ENCODE data around the gene KRTAP19-4. TPM values are rescaled to one million over a fixed set of nuclear protein-coding genes. Genes with fewer than 3 reads are reported as not detected.
A peak's percentile ranks its signal among the peaks of the same experiment; 100 is the strongest.

Gene KRTAP19-4
- total RNA-seq, 2 donors from 2014 or later: not detected

DNA sequence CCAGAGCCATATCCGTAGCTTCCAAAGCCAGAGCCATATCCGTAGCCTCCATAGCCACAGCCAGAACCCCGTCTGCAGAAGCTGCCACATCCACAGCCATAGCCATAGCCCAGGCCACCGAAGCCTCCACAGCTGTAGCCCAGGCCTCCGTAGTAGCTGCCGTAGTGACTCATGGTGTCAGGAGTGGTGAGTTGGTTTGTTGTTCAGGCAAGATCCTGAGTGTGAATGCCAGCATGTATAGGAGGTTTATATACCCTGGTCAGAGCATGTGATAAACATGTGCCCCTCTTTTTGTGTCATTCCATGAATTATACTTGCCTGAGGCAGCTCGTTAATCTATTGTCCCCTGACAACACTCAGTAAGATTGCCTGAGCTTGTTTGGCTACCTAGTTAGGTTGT is 16.8 kb downstream of the KRTAP19-4 start, which contains the start of gene KRTAP19-1:
Gene KRTAP19-1, minus strand, starts transcription at position 223 of the 400 bp plus-strand sequence. Its CDS starts 50 bp downstream, at position 173.
- DNase-seq (no peak), ATAC-seq (no peak)
- H3K4me1 ChIP-seq: no peaks in the 10 kb centered on the region
- no peaks in the 10 kb centered on the region for H3K9me3 ChIP-seq
- H3K4me3 ChIP-seq: no peak within 1 kb of the TSS
- H3K27me3 ChIP-seq: no peaks in the 10 kb centered on the region
- TF ChIP-seq, protein P1, sequence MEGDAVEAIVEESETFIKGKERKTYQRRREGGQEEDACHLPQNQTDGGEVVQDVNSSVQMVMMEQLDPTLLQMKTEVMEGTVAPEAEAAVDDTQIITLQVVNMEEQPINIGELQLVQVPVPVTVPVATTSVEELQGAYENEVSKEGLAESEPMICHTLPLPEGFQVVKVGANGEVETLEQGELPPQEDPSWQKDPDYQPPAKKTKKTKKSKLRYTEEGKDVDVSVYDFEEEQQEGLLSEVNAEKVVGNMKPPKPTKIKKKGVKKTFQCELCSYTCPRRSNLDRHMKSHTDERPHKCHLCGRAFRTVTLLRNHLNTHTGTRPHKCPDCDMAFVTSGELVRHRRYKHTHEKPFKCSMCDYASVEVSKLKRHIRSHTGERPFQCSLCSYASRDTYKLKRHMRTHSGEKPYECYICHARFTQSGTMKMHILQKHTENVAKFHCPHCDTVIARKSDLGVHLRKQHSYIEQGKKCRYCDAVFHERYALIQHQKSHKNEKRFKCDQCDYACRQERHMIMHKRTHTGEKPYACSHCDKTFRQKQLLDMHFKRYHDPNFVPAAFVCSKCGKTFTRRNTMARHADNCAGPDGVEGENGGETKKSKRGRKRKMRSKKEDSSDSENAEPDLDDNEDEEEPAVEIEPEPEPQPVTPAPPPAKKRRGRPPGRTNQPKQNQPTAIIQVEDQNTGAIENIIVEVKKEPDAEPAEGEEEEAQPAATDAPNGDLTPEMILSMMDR (IDR thresholded peaks at IDR 0.05): no peak
- TF ChIP-seq POLR2A (IDR thresholded peaks at IDR 0.05): no peak
- intact Hi-C loops (cut with DNase I): no loop called here
- no peak within 1 kb of the TSS for H3K27ac ChIP-seq
- H3K36me3 ChIP-seq (replicated peaks in 1 of 2; ENCODE audit: insufficient read depth in 1 of 2, low read depth in 2 of 2): no peaks in the 10 kb centered on the region
- 57 to 63% methylated on average over 5 to 7 of the region's 7 CpGs for WGBS, 2 donors

DNA sequence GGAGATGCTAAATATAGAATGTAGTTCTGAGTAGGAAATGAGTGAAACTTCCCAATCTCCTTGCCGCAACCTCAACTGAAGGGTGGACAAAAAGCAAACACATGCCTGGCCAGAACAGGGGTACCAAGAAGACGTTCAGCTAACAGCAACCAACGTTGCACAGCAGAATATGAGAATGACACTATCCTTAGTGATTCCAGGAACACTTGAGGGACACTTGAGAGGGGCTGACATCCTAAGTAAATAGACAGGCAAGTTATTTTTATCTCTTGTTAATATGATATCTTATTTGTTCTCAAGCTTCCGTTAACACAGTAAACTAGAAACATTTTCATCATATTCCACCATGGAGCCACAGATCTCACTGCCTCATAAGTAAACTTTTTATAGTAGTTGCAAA is 17.7 kb downstream of the KRTAP19-4 start:
- intact Hi-C loops (cut with DNase I): no loop called here
- H3K27ac ChIP-seq: no peak overlapping the region
- H3K36me3 ChIP-seq (replicated peaks in 1 of 2; ENCODE audit: insufficient read depth in 1 of 2, low read depth in 2 of 2): no peaks in the 10 kb centered on the region
- 40 to 46% methylated on average over 4 of the region's 4 CpGs for WGBS, 2 donors
- H3K4me3 ChIP-seq: no peak overlapping the region
- no peak for ATAC-seq
- no peak for DNase-seq
- H3K9me3 ChIP-seq: no peaks in the 10 kb centered on the region
- H3K4me1 ChIP-seq: no peaks in the 10 kb centered on the region
- no peaks in the 10 kb centered on the region for H3K27me3 ChIP-seq
- no peak for TF ChIP-seq POLR2A (IDR thresholded peaks at IDR 0.05)
- TF ChIP-seq, protein P1 (IDR thresholded peaks at IDR 0.05): no peak

DNA sequence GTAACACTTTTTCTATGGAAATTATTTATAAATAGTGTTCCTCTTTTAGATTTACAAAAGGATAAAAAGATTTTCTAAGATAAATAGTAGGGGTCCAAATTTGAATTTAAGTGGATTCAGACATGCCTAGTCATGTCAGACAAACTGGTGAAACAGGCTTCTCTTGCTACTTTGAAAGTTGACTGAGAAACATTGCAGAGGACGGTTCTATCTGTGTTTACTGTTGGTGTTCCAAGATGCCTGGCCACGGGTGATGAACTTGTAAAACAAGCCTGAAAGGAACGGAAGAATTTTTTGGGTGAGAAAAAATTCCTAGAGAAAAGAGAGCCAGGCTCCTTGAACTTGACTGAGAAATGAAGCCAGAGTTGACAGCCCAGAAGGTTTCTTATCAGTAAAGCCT is 19.0 kb downstream of the KRTAP19-4 start:
- 15 to 20% methylated on average over 3 of the region's 3 CpGs for WGBS, 2 donors

DNA sequence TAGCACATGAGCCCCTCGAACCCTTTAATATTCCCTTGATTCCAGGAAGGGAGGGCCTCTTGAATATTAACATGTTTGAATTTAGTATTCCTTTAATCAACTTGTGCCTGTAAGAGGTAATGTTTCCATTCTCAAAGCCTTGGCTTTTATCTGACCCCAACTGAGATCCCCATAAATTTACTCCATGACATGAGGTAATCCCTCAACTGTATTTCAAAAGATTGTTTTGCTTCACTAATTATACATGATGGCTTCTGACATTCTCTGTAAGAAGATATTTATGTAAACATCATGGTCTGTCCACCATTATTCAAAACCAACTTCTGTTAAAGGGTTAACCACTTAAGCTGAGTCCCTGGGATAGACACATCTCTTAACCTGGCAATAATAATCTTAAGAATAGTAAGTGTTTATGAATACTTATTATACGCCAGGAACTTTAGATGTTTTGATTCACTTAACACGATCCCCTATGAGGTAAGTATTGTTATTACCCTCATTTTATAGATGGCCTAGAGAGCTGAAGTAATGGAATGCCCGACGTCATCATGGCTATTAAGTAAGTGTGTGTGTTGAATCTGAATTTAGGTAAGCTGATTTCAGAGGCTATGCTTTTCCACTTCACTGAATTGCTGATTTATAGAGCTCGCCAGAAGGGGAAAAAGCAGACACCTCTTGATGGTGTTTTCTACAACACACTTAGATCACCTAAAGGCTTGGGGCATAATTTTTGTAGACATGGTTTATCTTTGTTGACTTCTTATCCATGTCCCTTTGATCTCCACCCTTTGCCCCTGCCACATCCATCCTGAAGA is 27.9 kb downstream of the KRTAP19-4 start:
- H3K27me3 ChIP-seq: no peaks in the 10 kb centered on the region
- H3K27ac ChIP-seq: no peak overlapping the region
- no peak for DNase-seq
- H3K4me3 ChIP-seq: no peak overlapping the region
- H3K36me3 ChIP-seq (replicated peaks in 1 of 2; ENCODE audit: insufficient read depth in 1 of 2, low read depth in 2 of 2): no peaks in the 10 kb centered on the region
- 47 to 67% methylated on average over 6 of the region's 6 CpGs for WGBS, 2 donors
- no peaks in the 10 kb centered on the region for H3K4me1 ChIP-seq
- TF ChIP-seq, protein P1 (IDR thresholded peaks at IDR 0.05): no peak
- no peaks in the 10 kb centered on the region for H3K9me3 ChIP-seq
- no peak for ATAC-seq
- intact Hi-C loops (cut with DNase I): no loop called here

More for the DNA sequence above, 19.0 kb downstream of the KRTAP19-4 start:
- Histone ChIP-seq H3K27ac (no peak overlapping the region), H3K9me3 (no peaks in the 10 kb centered on the region), H3K4me3 (no peak overlapping the region), H3K36me3 (replicated peaks in 1 of 2; ENCODE audit: insufficient read depth in 1 of 2, low read depth in 2 of 2) (no peaks in the 10 kb centered on the region), H3K4me1 (no peaks in the 10 kb centered on the region), H3K27me3 (no peaks in the 10 kb centered on the region)
- DNase-seq (no peak), ATAC-seq (no peak)
- intact Hi-C loops (cut with DNase I): no loop called here
- TF ChIP-seq POLR2A (IDR thresholded peaks at IDR 0.05): no peak
- TF ChIP-seq, protein P1 (IDR thresholded peaks at IDR 0.05): no peak

DNA sequence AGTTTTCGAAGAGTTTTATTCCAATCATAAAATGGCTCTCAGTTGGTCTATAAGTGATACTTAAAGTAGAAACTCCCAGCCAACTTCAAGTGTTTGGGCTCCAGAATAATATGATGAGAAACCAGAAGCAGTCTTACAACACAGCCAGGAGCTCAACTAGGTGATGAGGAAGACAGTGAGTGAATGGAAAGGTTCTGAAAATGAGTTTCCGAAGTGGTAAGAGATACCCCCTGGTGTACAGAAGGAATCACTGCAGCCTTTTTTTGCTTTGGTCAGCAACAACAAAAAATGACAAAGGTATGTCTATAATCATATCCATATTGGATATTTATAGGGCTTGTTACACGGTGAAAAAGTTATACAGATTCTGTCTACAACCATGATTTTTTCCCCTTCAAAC is 33.3 kb downstream of the KRTAP19-4 start:
- Histone ChIP-seq H3K4me1 (no peaks in the 10 kb centered on the region), H3K27me3 (no peaks in the 10 kb centered on the region), H3K9me3 (no peaks in the 10 kb centered on the region), H3K36me3 (replicated peaks in 1 of 2; ENCODE audit: insufficient read depth in 1 of 2, low read depth in 2 of 2) (no peaks in the 10 kb centered on the region), H3K4me3 (no peak overlapping the region), H3K27ac (no peak overlapping the region)
- intact Hi-C loops (cut with DNase I): no loop called here
- no peak for ATAC-seq
- TF ChIP-seq, protein P1 (IDR thresholded peaks at IDR 0.05): peak in 4 of 7 experiments; percentile 26 to 36 (median 32)
- TF ChIP-seq POLR2A (IDR thresholded peaks at IDR 0.05): no peak
- no peak for DNase-seq
- 23 to 32% methylated on average over 3 of the region's 3 CpGs for WGBS, 2 donors
